ENCODE data around the gene NEURL1.

DNA sequence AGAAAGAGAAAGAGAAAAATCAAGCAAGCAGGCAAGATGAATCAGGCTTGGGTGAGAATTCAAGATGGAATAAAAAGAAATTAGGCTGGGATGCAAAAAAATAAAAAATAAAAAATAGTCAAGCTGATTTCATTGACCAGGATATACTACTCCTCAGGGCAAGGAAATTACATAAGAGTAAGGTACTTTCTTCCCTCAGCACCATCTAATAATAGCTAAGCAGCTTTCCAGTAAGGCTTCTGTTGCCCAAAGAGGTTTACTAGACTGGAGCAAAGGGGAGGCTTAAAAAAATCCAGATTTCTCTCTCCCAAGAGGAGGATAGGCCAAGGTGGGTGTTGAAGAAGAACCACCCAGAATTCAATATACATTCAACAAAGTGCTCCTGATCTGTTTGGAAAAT, 93.6 kb downstream of the NEURL1 start:
- TF ChIP-seq, protein P1, sequence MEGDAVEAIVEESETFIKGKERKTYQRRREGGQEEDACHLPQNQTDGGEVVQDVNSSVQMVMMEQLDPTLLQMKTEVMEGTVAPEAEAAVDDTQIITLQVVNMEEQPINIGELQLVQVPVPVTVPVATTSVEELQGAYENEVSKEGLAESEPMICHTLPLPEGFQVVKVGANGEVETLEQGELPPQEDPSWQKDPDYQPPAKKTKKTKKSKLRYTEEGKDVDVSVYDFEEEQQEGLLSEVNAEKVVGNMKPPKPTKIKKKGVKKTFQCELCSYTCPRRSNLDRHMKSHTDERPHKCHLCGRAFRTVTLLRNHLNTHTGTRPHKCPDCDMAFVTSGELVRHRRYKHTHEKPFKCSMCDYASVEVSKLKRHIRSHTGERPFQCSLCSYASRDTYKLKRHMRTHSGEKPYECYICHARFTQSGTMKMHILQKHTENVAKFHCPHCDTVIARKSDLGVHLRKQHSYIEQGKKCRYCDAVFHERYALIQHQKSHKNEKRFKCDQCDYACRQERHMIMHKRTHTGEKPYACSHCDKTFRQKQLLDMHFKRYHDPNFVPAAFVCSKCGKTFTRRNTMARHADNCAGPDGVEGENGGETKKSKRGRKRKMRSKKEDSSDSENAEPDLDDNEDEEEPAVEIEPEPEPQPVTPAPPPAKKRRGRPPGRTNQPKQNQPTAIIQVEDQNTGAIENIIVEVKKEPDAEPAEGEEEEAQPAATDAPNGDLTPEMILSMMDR (IDR thresholded peaks at IDR 0.05) = no peak
- TF ChIP-seq EP300 (IDR thresholded peaks at IDR 0.05) = no peak
- TF ChIP-seq POLR2AphosphoS5 (IDR thresholded peaks at IDR 0.05) = no peak
- no peak for TF ChIP-seq POLR2A (IDR thresholded peaks at IDR 0.05)

Measured in stomach (tissue), 4 donors.